Peyer's patch (tissue), 4 donors: Measurements from ENCODE around the gene CLBA1. TPM values are rescaled to one million over a fixed set of nuclear protein-coding genes. Genes with fewer than 3 reads are reported as not detected.
"Not testable (repeated sequence)": the region's sequence is repeated elsewhere in the genome, so short reads cannot be mapped to it uniquely, and the experiment has no call there.

Experiments
- DNase-seq, 3 donors: peaks; one replicate each; pipeline ENCODE4 v3.0.0-alpha.2; 2017 to 2019
- H3K27ac ChIP-seq, 4 donors: fragments of 200-600 bp; sonication (generic); one replicate each; pipeline ENCODE4 v1.5.1; 2016 to 2019
- H3K27me3 ChIP-seq, 2 donors: fragments of 200-600 bp; sonication (generic); one replicate each; pipeline ENCODE4 v1.5.1; 2019
- H3K36me3 ChIP-seq, 3 donors: fragments of 200-600 bp; sonication (generic); one replicate each; pipeline ENCODE4 v1.5.1; 2016 to 2019
- H3K4me1 ChIP-seq, 4 donors: fragments of 200-600 bp; sonication (generic); one replicate each; pipeline ENCODE4 v1.5.1; 2016 to 2019
- H3K4me3 ChIP-seq, 4 donors: fragments of 200-600 bp; sonication (generic); 1 replicate in 3 of 4; 2 replicates in 1 of 4; pipeline ENCODE4 v1.5.1; 2016 to 2019; ENCODE audit warnings: mild to moderate bottlenecking in 1 of 4
- H3K9me3 ChIP-seq, 4 donors: fragments of 200-600 bp; sonication (generic); one replicate each; pipeline ENCODE4 v1.5.1; 2016 to 2019; ENCODE audit warnings: mild to moderate bottlenecking in 1 of 4
- POLR2A ChIP-seq, 2 donors: fragments of 450-650 bp; IDR thresholded peaks; one replicate each; pipeline ENCODE4 v1.5.1; 2017; ENCODE audit warnings: antibody characterized with exemption in 2 of 2, mild to moderate bottlenecking in 2 of 2, moderate library complexity in 2 of 2
- total RNA-seq, 4 donors: library from RNA; depleted of rRNA; stranded (reverse); fragments of >200 nt; gene quantifications; one replicate each; pipeline ENCODE4 v1.1.0, GENCODE V29; 2016
- TF ChIP-seq, protein P1 (sequence below), 6 experiments: fragments of 450-650 bp in 4 of 6; fragments of 200-600 bp in 2 of 6; sonication (generic) in 1 of 6; IDR thresholded peaks; one replicate each; pipeline ENCODE4 v1.5.1; 2017 to 2019; ENCODE audit warnings: antibody characterized with exemption in 6 of 6, mild to moderate bottlenecking in 3 of 6, moderate library complexity in 1 of 6

The CLBA1 gene
- total RNA-seq, 4 donors from 2014 or later: 0.88 to 3.8 (median 2.8) TPM; not detected in 1

DNA sequence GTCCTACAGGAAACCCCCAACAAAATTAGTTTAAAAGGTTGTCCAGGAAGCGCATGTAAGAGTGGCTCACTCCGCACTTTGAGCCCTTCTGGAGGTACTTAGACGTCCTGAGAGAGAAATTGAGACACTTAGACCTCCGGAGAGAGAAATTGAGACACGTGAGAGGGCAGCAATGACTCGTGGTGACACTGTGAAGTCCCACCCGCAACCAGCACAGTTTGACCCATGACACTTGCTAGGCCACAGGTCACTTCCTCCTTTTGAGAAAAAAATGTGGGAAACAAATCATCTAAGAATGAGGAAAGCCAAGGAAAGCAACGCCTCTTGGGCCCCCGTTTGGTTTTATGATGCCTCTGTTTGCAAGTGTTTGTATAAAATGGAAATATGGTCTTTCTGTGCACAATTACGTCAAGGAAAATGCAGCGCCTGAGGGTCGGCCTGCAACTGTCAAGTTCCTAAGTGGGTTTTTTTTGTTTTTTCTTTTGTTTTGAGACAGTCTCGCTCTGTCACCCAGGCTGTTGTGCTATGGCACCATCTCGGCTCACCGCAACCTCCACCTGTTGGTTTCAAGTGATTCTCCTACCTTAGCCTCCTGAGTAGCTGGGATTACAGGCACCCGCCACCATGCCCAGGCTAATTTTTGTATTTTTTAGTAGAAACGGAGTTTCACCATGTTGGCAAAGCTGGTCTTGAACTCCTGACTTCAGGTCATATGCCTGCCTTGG, 48.9 kb downstream of the CLBA1 start:
- Histone ChIP-seq H3K36me3 (no peaks in the 10 kb centered on the region), H3K4me3 (no peak overlapping the region), H3K9me3 (no peaks in the 10 kb centered on the region), H3K27me3 (no peaks in the 10 kb centered on the region), H3K4me1 (no peaks in the 10 kb centered on the region), H3K27ac (no peak overlapping the region)
- DNase-seq: no peak
- TF ChIP-seq, protein P1, sequence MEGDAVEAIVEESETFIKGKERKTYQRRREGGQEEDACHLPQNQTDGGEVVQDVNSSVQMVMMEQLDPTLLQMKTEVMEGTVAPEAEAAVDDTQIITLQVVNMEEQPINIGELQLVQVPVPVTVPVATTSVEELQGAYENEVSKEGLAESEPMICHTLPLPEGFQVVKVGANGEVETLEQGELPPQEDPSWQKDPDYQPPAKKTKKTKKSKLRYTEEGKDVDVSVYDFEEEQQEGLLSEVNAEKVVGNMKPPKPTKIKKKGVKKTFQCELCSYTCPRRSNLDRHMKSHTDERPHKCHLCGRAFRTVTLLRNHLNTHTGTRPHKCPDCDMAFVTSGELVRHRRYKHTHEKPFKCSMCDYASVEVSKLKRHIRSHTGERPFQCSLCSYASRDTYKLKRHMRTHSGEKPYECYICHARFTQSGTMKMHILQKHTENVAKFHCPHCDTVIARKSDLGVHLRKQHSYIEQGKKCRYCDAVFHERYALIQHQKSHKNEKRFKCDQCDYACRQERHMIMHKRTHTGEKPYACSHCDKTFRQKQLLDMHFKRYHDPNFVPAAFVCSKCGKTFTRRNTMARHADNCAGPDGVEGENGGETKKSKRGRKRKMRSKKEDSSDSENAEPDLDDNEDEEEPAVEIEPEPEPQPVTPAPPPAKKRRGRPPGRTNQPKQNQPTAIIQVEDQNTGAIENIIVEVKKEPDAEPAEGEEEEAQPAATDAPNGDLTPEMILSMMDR (IDR thresholded peaks at IDR 0.05): no peak
- no peak for TF ChIP-seq POLR2A (IDR thresholded peaks at IDR 0.05)

DNA sequence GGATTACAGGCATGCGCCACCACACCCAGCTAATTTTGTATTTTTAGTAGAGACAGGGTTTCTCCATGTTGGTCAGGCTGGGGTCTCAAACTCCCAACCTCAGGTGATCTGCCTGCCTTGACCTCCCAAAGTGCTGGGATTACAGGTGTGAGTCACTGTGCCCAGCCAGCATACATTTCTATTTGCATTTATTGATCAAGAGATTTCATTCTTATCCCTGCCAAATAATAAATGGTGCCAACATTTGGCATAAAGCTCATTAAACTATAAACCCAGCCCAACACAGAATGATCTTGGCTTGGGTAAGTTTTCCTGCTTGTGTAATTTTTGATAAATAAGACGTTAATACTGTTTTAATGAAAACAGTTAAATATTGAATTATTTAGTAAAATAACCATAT, 50.0 kb downstream of the CLBA1 start:
- not testable (repeated sequence) for H3K9me3 ChIP-seq, DNase-seq, H3K4me1 ChIP-seq, H3K27ac ChIP-seq, H3K27me3 ChIP-seq, H3K4me3 ChIP-seq, H3K36me3 ChIP-seq

DNA sequence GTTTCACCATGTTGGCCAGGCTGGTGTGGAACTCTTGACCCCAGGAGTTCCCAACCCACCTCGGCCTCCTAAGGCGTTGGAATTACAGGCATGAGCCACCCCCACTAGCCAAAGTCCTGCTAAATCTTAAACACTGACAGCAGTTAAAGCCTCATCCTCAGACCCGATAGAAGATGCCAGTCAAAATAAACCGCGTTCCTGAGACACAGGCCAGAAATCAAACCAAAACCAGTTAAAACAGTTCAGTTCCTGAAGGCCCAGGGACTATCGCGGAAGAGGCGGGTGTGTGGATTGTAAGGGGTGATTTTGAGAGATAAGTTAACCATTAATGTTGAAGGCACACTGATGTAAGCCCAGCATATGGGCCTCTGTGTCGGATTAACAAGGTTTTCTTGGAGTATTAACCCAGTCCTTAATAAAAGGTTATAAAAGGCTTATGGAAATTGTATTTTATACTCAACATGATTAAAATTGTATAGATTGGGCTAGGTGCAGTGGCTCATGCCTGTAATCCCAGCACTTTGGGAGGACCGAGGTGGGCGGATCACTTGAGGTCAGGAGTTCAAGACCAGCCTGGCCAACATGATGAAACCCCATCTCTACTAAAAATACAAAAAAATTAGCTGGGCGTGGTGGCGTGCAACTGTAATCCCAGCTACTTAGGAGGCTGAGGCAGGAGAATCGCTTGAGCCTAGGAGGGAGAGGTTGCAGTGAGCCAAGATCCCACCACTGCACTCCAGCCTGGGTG, 54.0 kb downstream of the CLBA1 start:
- no peak for DNase-seq
- TF ChIP-seq, protein P1 (IDR thresholded peaks at IDR 0.05): no peak
- no peak for TF ChIP-seq POLR2A (IDR thresholded peaks at IDR 0.05)
- no peaks in the 10 kb centered on the region for H3K4me1 ChIP-seq
- H3K36me3 ChIP-seq: no peaks in the 10 kb centered on the region
- no peaks in the 10 kb centered on the region for H3K9me3 ChIP-seq
- no peak overlapping the region for H3K27ac ChIP-seq
- H3K27me3 ChIP-seq: no peaks in the 10 kb centered on the region
- H3K4me3 ChIP-seq: no peak overlapping the region

DNA sequence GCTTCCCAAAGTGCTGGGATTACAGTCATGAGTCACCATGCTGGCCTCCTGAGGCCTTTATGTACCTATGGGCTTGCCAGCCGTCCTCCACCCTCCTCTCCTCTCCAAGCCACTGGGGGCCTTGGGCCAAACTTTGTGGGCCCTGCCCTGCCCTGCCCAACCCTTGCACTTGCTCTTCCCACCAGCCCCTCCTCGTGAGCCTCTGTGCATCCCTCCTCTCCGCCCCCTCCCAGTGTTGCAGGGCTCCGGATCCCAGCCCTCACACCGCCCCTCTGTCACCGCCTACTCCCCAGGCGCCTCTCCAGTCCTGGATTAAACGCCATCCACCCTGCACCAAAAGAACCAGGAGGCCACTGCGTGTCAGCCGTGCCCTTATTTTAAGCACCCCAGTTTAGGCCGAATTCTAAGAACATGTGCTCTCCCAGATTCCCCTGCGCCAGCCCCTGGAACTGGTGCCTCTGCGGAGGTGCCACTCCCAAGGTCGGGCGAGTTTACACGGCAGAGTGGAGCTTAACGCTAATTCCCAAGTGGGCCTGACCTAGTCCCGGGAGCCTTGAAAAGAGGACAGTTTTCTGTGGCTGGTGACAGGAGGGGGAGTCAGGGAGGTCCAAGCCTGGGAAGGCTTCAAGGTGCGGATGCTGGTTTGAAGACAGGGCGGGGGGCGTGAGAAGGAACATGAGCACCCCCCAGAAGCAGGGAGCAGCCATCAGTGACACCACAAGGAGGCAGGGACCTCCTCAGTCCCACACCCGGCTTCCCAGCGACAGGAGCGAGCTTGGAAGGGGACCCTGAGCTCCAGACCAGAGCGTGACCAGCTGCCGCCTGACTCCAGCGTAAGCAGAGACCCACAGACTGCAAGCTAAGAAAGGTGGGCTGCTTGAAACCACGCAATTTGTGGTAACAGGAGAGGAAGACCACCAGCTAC, 56.5 kb downstream of the CLBA1 start:
- Histone ChIP-seq H3K27me3 (no peaks in the 10 kb centered on the region), H3K4me3 (no peak overlapping the region), H3K27ac (no peak overlapping the region), H3K9me3 (no peaks in the 10 kb centered on the region), H3K36me3 (no peaks in the 10 kb centered on the region), H3K4me1 (peaks cover 0 to 3% (median 0%) of the 10 kb centered on the region in 4 donors)
- no peak for DNase-seq
- TF ChIP-seq, protein P1 (IDR thresholded peaks at IDR 0.05): no peak
- TF ChIP-seq POLR2A (IDR thresholded peaks at IDR 0.05): no peak

DNA sequence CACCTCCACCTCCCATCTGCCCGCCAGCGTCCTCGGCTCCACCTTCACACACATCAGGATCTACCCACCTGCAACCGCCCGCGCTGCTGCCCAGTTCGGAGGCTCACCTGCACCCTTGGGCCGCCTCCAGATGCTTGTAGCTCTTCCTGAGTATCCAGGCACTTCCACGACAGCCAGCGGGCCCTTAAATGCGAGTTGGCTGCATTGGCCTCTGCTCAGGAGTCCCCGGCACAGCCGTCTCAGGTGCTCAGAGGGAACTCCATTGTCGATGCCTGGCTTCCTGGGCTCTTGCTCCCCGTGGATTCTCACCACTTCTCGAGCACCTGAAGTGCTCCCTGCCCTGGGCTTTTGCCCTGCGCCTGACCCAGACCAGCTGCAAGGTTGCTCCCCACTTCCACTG, 57.2 kb downstream of the CLBA1 start:
- Histone ChIP-seq H3K4me1 (peaks cover 0 to 3% (median 0%) of the 10 kb centered on the region in 4 donors), H3K27me3 (no peaks in the 10 kb centered on the region), H3K9me3 (no peaks in the 10 kb centered on the region), H3K4me3 (no peak overlapping the region), H3K27ac (no peak overlapping the region), H3K36me3 (no peaks in the 10 kb centered on the region)
- TF ChIP-seq POLR2A (IDR thresholded peaks at IDR 0.05): no peak
- TF ChIP-seq, protein P1 (IDR thresholded peaks at IDR 0.05): no peak
- no peak for DNase-seq
